Stimulated activated CD4-positive, alpha-beta T cell treated with anti-CD3 and anti-CD28 coated beads, Interleukin-15, amount 100 ng/mL, for 24 hours (primary cell): ENCODE measurements around the gene PC.

Experiments used
- DNase-seq: peaks from one replicate; pipeline ENCODE4 v3.0.0-alpha.2; 2020

Gene PC

DNA sequence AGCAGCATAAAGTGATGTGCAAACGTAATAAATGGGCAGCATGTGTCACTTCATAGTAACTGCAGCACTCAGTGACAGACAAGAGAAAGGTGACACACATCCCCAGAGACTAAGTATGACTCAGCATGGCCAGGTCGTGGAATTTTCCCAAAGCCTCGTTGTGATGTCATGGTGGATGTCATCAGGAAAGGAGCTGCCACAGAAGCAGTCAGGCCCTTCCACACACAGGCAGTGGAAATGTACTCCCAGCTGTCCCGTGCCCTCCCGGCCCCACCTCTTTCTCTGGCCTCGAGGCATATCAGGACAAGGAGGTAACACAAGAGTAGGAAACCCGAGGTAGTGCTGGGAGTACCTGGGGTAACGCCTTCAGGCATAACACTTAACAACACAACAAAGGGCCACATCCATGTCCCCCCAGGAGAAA lies 8.1 kb downstream of the PC start:
- DNase-seq: peak; percentile 56

DNA sequence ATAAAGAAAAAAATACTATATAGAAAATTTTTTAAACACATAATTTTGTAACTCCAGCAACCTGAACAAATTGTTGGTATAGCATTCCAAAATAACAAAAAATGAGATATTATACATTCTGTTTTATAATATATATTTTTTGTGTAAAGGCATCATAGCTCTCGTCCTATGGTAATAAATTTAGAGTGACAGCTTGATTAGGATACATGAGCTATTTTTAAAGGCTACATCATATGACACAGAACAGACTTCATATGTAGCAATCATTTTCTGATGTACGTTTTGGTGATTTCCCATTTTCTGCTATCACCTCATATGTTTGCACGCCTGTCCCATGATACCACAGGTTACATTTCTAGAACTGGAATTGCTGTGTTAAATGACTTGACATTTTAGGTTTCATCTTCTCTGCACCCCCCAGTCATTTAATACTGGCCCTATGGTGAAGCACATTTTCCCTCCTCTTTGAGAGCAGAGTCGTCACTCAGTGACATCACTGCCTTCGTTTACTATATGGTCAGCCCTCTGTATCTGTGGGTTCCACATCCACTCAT lies 19.5 kb downstream of the PC start:
- DNase-seq: no peak

DNA sequence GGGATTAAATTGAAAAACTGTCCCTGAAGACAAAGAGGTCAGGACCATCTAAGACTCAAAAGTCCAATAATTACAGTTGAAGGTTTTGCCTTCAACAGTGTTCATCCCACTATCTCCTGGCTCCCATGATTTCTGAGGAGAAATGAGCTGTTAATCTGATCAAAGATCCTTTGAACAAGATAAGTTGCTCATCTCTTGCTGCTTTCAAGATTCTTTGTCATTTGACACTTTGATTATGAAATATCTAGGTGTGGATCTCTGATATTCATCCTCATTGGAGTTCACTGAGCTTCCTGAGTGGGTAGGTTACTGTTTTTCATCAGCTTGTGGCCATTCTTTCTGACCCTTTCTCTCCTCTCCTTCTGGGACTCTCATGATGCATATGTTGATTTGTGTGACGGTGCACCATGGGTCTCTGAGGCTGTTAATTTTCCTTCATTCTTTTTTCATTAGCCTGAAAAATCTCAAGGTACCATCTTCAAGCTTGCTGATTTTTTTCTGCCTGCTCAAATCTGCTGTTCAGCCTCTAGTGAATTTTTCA lies 20.9 kb downstream of the PC start:
- no peak for DNase-seq

DNA sequence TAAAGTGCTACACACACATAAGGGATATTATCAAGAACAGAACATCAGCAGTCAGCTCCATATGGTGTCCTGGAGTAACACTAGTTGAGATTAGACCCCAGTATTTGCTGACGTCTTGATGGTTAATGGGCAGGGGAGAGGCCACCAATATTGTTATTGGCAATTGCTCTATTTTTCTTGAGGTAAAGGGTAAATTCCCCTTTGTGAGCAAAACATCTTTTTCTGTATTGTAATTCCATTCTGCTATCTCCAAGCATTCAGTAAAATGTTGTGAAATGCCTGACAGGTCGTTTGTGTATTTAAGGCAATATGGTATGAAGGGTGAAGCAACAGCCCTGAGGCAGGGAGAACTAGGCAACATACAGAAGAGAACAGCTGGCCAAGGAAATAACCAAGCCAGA lies 21.9 kb downstream of the PC start:
- no peak for DNase-seq

DNA sequence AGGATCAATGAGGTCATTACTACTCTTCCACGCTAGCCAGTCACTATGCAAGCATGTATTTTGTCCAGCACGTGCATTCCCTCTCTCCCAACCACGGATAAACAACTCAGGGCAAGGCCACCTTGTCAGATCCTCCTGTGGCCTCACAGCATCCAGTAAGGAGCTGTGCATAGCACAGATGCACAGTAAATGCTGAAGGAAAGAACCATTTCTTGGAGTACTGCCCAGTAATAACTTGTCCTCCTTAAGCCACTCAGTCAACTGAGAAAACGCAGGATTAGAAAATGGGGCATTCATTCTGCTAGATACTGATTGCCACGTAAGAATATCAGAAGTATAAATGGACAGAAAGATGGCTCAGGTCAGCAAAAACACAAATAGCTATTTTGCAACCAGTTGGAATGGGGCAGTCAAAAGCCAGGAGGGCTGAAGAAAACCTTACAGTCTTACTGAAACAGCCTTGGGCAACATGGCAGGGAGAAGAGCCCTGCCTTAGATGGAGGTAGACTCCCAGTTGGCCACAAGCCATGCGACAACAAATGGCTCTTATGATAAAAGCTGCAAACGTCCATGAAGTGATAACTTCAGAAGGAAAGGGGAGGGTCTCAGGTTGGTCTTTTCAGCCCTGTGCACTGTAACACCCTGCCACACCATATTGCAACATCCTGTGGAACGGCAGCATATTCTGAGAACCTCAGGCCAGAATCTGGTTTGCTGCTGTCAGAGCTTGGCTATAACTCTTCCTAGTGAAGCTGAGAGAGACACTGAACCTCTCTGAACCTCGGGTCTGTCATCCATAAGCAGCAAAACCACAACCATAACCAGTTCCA lies 23.0 kb downstream of the PC start:
- DNase-seq: no peak

DNA sequence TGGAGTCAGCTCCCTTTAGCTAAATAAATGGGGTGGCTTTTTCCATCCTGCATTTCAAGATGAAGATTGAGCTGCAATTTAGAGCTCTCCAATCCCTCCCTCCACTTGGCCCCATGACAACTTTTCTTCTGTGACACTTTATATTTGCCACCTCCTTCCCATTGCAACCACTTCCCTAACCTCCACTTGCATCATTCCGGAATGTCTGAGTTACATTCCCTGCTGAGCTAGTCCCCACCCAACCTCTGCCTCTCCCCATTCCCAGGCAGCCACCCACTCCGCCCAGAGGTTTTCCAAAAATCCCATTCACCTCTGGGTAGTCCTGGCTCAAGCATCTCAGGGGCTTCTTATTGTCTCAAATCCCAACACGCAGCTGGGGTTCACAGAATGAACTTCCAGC lies 24.7 kb downstream of the PC start:
- DNase-seq: no peak

DNA sequence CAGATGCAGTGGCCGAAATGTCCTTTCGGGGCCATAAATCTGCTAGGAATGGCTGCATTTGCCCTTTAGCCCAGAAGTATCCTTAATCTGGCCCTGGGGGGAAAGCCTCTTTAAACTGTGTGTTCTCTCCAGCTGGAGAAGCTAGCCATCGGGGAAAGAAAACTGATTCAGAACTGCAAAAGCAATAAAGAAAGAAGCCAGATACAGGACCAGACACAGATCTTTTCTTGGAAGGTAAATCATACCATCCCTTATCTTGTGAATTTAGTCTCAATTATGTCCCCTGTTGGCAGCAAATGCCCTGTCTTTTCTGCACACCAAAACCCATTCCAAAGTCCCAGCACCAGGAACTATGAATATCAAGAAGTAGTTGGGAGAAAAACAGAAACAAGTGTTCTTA lies 25.6 kb downstream of the PC start:
- DNase-seq: no peak

DNA sequence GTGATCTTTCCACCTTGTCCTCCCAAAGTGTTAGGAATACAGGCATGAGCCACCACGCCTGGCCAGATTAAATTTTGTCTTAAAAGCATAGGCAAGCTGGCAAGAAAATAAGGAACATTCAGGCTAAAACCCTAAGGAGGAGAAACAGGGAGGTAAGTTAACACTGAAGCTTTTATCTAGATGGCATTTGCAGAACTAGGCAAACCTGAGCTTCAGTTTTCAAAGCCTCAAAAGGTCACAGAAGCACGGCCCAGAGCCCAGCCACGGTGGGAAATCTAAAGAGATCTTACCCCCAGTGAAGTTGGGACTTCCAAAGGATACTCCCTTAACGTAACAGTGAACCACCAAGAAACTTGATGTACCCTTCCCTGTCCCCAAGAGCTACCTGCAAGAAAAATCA lies 28.4 kb downstream of the PC start:
- no peak for DNase-seq

DNA sequence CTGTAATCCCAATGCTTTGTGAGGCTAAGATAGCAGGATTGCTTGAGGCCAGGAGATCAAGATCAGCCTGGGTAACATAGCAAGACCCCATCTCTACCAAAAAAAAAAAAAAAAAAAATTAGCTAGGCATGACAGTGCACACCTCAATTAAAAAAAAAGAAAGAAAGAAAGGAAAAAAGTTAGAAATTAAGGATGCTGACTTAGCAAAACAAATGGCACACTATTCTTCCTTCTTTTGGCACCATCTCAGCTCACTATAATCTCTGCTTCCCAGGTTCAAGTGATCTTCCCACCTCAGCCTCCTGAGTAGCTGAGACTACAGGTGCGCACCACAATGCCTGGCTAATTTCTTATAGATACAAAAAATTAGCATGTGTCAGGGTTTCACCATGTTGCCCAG lies 33.9 kb downstream of the PC start:
- DNase-seq: no peak

DNA sequence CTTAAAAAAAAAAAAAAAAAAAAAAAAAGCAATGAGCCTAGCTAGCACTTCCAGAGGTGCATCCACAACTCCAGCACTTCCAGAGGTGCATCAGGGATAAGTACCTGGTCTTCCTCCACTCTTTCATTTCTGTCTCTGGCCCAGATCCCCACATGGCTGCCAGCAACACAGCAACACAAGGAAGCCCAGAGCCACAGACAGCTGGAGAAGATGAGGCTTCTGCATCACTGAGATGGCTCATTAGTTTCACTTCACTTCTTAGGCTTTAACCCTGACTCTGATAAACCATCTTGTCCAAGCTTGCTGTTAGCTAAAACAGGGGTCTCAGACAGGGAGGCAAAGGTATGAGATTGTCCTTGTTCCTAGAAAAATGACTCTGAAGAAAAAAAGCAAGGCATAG lies 35.6 kb downstream of the PC start:
- DNase-seq: no peak

DNA sequence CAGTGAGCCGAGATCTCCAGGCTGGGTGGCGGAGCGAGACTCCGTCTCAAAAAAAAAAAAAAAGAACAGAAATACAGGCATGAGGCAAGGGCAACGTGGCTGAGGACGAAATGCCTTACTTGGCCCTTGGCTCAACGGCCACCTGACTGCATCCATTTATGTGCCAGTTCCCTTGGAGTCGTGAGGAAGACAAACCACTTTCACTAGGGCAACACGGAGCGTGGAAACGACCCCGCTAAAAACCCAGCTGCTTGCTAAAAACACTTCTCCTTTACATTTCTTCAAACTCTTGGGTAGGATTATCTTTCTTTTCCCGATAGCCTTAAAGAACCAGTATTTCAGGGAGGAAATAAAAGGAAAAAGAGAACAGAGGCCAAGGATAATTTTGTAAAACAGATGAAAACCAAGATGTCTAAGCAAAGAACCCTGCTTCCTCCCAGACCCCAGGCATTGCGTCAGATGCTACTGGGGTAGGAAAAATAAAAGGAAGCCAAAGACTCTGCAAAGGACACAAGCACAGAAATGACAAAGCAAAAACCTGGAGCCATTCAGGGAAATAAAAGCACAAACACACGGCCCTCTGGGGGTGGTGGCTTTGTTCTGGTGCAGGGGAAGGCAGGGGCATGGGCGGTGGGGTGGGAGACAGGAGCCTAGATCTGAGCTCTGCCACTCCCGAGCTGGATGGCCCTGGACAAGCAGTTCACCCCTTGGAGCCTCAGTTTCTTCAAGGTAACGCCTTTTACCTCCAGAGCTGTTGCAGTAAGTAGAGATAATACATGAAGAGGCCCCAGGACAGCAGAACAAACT lies 37.0 kb downstream of the PC start:
- no peak for DNase-seq

DNA sequence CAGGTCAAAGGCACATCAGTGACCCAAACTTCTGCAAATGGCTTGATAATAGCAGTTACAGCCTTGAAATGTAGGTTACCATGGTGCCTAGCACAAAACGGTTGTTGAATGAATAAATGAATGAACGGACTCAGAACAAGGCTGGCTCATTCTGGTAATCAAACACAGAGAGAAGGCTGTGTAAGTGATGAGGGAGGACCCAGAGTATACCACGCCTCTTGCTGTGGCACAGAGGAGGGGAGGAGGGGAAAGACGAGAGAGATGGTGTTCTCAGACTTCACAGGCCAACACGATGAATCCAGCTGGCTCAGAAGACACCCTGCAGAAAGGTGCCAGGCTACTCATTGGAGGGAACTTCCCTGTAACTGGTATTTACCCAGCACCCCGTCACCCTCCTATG lies 38.3 kb downstream of the PC start:
- DNase-seq: no peak

DNA sequence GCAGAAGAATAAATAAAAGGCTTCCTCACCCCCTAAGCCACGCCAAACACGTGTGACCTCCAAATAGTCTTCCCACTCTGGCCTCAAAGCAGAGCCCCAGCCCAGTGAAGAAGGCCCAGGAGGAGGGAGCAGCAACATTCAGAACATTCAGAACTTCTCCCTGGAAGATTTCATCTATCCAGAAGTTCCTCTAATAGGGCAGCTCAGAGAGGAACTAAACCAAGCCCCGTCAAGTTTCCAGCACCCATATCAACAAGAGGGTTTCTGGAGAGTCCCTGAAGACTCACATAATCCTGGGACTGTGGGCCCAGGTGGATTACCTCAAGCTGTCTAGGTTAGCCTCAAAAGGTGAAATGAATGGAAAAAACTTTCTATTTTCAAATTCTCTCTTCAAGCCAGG lies 39.4 kb downstream of the PC start:
- DNase-seq: no peak

DNA sequence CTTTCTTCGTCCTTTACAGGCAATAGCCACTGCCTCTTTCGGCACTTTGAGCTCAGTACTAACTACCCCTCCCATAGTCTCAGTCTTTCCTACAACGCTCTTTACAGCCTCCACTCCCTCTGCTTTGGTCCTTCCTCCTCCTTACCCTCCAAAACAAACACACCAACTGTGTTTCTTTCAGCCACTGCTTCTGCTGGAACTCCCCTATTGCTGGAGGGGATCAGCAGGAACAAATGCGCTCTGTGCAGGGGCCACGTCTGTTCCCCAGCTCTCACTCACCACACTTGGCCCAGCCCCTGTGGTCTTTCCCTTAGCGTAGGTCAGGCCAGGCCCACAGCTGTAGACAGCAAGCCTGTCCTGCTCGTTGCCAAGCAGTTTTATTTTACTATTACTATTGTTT lies 42.3 kb downstream of the PC start:
- DNase-seq: no peak

DNA sequence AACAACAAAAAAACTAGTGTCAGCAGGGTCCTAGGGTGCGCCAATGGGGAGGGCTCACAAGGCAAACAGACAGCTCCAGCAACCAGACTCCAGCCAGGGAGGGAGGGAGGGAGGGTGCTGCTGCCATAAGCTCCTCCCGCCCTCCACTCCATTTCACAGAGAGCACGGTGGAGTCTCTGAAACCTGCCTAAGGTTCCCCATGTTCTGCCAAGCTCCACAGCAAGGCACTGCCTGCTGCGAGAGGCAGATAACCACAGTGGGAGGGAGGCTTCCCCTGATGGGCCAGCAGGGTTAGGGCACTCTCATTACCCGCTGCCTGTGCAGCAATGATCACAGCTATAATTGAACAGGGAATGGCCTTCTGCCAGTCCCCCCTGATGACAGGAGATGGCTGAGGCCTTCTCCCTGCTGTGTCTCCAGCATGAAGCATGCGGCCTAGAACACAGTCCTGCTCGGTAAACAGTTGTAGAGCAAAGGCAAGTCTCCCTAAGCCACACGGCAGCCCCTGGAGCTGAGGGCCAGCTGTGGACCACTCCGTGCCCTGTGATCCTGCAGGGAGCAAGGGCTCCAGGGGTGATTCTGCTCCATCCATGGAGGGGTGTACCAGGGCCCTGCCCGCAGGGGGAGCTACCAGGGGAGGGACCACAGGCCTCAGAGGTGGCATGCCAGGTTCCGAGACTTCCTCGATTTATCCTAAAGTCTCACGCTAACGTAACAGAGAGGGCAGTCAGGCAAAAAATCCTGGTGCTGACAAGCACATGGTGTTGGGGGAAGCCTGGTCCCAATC lies 42.9 kb downstream of the PC start:
- DNase-seq: no peak

DNA sequence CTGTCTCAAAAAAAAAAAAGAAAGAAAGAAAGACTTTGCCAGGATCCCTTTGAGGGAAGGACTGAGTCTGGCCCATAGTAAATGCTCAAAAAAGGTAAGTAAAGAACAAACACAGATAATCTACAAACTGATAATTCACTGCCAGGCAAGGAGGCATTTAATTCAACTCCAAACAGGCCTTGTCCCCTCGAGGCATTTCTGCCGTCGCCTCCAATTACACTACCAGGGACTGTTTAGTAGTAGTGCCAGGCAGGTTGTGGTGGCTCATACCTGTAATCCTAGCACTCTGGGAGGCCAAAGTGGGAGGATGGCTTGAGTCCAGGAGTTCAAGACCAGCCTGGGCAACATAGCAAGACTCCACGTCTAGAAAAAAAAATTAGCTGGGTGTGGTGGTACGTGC lies 43.7 kb downstream of the PC start:
- no peak for DNase-seq

DNA sequence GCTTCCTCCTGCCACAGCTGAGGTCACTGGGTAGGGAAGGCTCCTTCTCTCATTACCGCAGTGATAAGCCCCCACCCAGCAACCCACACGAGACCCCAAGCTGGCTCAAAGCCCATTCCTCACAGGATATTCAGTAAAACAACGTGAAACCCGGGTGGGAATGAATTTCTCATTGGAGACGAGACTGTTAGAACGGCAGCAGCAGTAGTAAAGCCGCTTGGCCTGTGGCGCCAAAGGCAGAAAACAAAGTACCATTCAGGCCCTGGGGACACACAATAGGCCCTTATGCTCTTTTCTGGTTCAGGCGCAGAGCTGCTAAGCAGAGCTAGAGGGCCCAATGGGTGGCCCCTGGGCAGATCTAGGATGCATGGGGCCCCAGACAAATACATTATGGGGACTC lies 45.3 kb downstream of the PC start:
- no peak for DNase-seq

DNA sequence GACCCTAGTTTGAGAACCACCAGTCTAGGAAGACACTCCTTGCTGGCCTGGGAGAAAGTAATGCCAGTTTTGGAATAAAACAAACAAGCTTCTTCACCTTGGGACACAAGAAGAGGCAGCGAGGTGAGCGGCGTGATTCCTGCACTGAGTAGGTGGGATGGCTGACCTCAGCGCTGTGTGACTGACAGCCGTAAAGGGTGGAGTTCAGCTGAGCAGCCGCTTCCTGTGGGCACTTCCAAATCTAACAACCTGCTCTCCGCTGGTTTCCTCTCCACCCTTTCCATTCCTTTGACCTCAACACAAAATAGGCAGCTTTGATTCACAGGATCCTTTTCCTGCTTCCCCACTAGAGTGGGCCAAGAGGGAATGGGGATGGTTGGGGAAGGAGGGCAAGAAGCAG lies 45.8 kb downstream of the PC start:
- no peak for DNase-seq

DNA sequence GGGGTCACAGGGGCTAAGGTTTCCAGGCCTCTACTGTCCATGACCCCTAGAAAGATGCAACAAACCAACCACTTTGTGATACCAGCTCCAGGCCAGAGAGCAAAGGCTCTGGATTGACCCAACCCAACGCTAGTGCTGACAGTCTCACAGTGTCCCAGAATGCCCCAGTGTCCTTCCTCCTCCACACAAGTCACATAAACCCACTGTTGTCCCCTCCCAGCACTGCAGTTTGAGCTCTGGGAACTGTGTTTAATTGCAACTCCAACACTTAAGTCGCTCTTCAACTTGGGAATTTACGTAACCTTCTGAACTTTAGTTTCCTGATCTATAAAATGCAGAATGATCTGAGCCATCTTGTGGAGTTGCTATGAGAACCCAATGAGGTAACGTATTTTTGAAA lies 47.5 kb downstream of the PC start:
- DNase-seq: no peak

DNA sequence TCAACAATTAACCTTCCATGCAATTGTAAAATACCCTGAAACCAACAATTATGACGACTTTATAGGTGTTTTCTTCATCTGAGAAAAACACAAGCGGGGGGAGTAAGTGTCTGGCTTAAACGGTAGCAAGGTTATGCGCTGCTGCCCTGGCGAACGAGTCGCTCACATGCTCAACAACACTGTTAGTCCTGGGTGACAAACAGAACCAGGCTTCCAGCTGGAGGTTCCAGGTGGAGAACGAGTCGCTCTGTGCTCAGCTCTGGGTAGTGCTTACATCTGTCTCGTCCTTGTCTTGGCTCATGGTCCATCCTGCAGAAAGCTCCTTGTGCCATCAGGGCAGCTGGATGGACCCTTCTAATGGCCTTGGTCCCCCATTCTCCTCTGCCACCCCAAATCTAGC lies 48.2 kb downstream of the PC start:
- DNase-seq: no peak

DNA sequence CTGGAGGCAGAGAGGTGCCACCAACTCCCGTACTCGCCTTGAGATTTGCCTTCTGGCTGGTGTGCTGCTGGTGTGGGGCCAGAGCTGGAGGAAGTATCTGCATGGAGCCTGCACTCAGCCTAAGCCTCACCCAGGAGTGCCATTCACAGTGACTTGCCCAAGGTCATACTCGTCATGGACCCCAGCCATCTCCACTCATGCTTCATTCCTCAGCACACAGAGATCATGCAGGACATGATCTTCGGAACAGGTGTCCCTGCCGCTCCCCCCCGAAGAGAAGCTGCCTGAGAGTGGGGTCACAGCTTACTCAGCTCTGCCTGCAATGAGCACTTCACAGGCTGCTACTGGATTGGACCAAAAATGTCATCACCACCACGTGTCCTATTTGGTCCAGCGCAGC lies 49.0 kb downstream of the PC start:
- DNase-seq: no peak

DNA sequence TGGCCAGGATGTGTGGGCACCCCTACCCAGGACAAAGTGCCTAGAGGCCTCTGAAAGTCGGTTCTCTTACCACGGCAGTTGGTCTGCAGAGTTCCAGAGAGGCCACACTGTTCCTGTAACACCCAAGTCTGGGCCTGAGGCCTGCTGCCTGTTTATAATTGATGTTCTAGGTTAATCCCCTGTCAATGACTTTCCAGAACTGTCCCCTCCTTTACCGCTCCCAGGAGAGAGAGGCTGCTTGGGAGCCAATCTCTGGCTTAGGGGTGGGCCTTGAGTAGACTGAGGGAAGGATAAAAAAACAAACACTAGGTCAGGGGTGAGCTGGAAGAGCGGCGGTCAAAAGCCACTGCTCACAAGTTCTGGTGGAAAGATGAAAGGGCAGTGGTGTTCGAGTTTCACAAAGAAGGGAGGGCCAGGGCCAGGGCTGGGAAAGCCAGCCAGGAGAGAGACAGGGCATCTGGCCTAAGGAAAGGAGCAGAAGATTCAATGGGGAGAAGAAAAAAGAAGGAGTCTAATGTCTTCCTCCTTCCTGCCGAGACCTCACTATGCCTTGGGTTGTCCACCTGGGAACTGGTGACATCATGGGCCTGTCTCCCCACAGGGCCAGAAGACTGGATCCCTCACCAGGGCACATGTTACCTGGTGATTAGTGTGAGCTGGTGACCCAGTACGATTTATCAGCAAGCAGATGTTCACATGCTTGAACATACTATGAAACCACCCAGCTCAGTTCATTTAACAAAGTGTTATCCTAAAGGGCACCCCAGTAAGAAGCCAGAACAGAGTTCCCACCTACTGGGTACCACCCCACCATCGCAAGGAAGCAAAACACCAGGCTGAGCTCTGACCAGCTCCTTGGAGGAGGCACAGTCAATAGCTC lies 50.2 kb downstream of the PC start:
- no peak for DNase-seq
